Endodermal cell (in vitro differentiated cells): ENCODE results near the gene CD40. TPM values are rescaled to one million over a fixed set of nuclear protein-coding genes. Genes with fewer than 3 reads are reported as not detected.

Experiments used
- DNase-seq: peaks from one replicate; pipeline ENCODE4 v3.0.0-alpha.2; 2017
- H3K27ac ChIP-seq: 2 replicates; pipeline ENCODE4 v1.5.1; 2013; ENCODE audit warnings: mild to moderate bottlenecking, low read depth, low read length, moderate library complexity
- H3K27me3 ChIP-seq: 2 replicates; pipeline ENCODE4 v1.6.1; 2013; ENCODE audit warnings: mild to moderate bottlenecking, low read length, moderate library complexity; ENCODE audit not compliant: insufficient read depth, control insufficient read depth, poor library complexity, severe bottlenecking
- H3K36me3 ChIP-seq: 2 replicates; pipeline ENCODE4 v1.7.0; 2013; ENCODE audit warnings: mild to moderate bottlenecking, low read length, moderate library complexity; ENCODE audit not compliant: control insufficient read depth, insufficient read depth
- H3K4me1 ChIP-seq: one replicate; pipeline ENCODE4 v1.7.0; 2013; ENCODE audit warnings: low read length; ENCODE audit not compliant: control insufficient read depth, insufficient read depth
- H3K4me3 ChIP-seq: 2 replicates; pipeline ENCODE4 v1.5.1; 2013; ENCODE audit warnings: mild to moderate bottlenecking, low read length, moderate library complexity
- H3K9ac ChIP-seq: 2 replicates; pipeline ENCODE4 v1.6.1; 2013; ENCODE audit warnings: mild to moderate bottlenecking, low read length, moderate library complexity; ENCODE audit not compliant: poor library complexity, severe bottlenecking; ENCODE audit errors: extremely low read depth
- H3K9me3 ChIP-seq: 2 replicates; pipeline ENCODE4 v1.6.1; 2013; ENCODE audit warnings: mild to moderate bottlenecking, low read length, moderate library complexity; ENCODE audit not compliant: control insufficient read depth
- H3K27ac Mint-ChIP-seq: 2 replicates; pipeline ENCODE4 v1.8.0; 2020; ENCODE audit warnings: mixed read lengths
- H3K27me3 Mint-ChIP-seq: 2 replicates; pipeline ENCODE4 v1.8.0; 2021; ENCODE audit warnings: mild to moderate bottlenecking, mixed read lengths; ENCODE audit not compliant: insufficient read depth
- H3K36me3 Mint-ChIP-seq: 2 replicates; pipeline ENCODE4 v1.8.0; 2020; ENCODE audit warnings: low read depth, mixed read lengths
- H3K4me1 Mint-ChIP-seq: 2 replicates; pipeline ENCODE4 v1.8.0; 2020; ENCODE audit warnings: mixed read lengths
- H3K4me3 Mint-ChIP-seq: 2 replicates; pipeline ENCODE4 v1.8.0; 2020; ENCODE audit warnings: mild to moderate bottlenecking, moderate library complexity, mixed read lengths
- H3K9me3 Mint-ChIP-seq: 2 replicates; pipeline ENCODE4 v1.8.0; 2020; ENCODE audit warnings: mild to moderate bottlenecking, mixed read lengths
- WGBS, 2 experiments: methylation state at CpG; one replicate each; pipeline versions ENCODE4 v1.1.5 to v1.1.7; 2013; ENCODE audit warnings: missing lambda C conversion rate in 2 of 2, mixed read lengths in 1 of 2; ENCODE audit not compliant: insufficient coverage in 1 of 2, insufficient read length in 1 of 2; 5-methylcytosine and 5-hydroxymethylcytosine counted together
- total RNA-seq, 2 donors: library from RNA; stranded (reverse); fragmentation: NEBNext Ultra II Directional in 1 of 2; extraction: Animal tissue kit (Norgen Biotek cat#: 25700) in 1 of 2; gene quantifications; 2 replicates in 1 of 2; 3 replicates in 1 of 2; pipeline ENCODE4 v1.2.1, GENCODE V29; 2021
- TF ChIP-seq, protein P1 (sequence below): fragments of 200-600 bp; sonication (generic); conservative IDR thresholded peaks from 2 replicates; pipeline ENCODE4 v1.5.0; 2021; ENCODE audit warnings: antibody characterized with exemption, mild to moderate bottlenecking

The CD40 gene
- total RNA-seq, 2 donors from 2014 or later = 9.0 to 16.4 TPM

DNA sequence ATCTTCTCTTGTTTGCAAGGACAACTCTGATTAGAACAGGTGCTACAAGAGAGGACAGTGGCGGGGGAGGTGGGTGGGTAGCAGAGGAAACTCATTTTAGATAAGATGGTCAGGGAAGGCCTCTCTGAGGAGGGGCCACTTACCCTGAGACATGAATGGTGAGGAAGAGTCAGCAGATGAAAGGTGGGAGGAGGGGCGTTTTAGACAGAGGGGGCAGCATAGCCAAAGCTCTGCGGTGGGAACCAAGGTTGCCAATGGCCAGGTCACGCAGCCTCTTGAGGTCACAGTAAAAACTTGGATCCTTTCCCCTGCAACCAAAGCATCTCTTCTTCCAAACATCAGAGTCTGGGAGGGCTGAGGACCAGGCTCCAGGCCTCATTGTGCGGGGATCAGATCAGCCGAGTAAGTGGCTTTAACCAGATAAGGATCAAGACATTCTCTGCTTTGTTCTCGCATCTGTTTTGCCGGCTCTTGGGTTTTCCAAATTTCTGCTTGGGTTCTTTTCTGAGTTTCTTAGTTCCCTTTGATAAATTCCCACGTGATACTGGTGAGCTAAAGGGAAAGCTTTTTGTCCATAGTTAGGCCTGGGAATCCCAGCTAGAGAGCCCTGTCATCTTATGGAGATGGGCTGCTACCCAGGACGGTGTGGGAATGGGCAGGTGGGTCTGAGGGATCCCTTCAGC is 5.5 kb upstream of the CD40 start:
- H3K4me1 Mint-ChIP-seq = peaks cover 11% of the 10 kb centered on the region
- H3K4me3 Mint-ChIP-seq = no peak overlapping the region
- H3K27ac Mint-ChIP-seq = no peak overlapping the region
- no peak overlapping the region for H3K9ac ChIP-seq
- no peaks in the 10 kb centered on the region for H3K36me3 ChIP-seq
- no peaks in the 10 kb centered on the region for H3K36me3 Mint-ChIP-seq
- H3K4me3 ChIP-seq = no peak overlapping the region
- DNase-seq = peak; percentile 47
- peaks cover 31% of the 10 kb centered on the region for H3K27me3 ChIP-seq
- TF ChIP-seq, protein P1, sequence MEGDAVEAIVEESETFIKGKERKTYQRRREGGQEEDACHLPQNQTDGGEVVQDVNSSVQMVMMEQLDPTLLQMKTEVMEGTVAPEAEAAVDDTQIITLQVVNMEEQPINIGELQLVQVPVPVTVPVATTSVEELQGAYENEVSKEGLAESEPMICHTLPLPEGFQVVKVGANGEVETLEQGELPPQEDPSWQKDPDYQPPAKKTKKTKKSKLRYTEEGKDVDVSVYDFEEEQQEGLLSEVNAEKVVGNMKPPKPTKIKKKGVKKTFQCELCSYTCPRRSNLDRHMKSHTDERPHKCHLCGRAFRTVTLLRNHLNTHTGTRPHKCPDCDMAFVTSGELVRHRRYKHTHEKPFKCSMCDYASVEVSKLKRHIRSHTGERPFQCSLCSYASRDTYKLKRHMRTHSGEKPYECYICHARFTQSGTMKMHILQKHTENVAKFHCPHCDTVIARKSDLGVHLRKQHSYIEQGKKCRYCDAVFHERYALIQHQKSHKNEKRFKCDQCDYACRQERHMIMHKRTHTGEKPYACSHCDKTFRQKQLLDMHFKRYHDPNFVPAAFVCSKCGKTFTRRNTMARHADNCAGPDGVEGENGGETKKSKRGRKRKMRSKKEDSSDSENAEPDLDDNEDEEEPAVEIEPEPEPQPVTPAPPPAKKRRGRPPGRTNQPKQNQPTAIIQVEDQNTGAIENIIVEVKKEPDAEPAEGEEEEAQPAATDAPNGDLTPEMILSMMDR = no peak
- peaks cover 63% of the 10 kb centered on the region for H3K27me3 Mint-ChIP-seq
- peaks cover 4% of the 10 kb centered on the region for H3K4me1 ChIP-seq
- 51 to 71% methylated on average over 6 to 10 of the region's 10 CpGs for WGBS, 2 experiments
- no peak overlapping the region for H3K27ac ChIP-seq
- H3K9me3 ChIP-seq = no peaks in the 10 kb centered on the region
- H3K9me3 Mint-ChIP-seq = no peaks in the 10 kb centered on the region

DNA sequence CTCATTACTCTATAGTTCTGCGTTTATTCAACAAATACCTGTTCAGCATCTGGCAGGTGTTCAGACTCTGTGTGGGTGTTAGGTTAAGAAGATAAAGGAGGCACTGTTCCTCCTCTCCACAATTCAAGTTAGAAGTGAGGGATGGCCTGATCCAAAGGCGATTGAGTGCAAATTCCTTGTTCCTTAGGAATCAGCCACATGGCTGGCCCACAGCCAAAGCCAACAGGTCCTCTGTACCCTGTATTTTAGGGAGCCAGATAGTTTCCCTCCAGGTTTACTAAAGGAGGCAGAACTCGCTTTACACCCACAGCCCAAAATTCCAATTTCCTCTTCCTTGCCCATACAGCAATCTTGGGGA is 5.0 kb upstream of the CD40 start:
- peaks cover 11% of the 10 kb centered on the region for H3K4me1 Mint-ChIP-seq
- H3K36me3 ChIP-seq = no peaks in the 10 kb centered on the region
- no peaks in the 10 kb centered on the region for H3K36me3 Mint-ChIP-seq
- H3K27ac ChIP-seq = no peak overlapping the region
- H3K4me3 Mint-ChIP-seq = no peak overlapping the region
- H3K27me3 ChIP-seq = peaks cover 26% of the 10 kb centered on the region
- TF ChIP-seq, protein P1 = no peak
- WGBS, 2 experiments = 98 to 100% methylated on average over 1 to 3 of the region's 3 CpGs
- peaks cover 66% of the 10 kb centered on the region for H3K27me3 Mint-ChIP-seq
- H3K4me3 ChIP-seq = no peak overlapping the region
- no peak overlapping the region for H3K9ac ChIP-seq
- H3K9me3 ChIP-seq = no peaks in the 10 kb centered on the region
- peaks cover 4% of the 10 kb centered on the region for H3K4me1 ChIP-seq
- no peak overlapping the region for H3K27ac Mint-ChIP-seq
- no peak for DNase-seq
- H3K9me3 Mint-ChIP-seq = no peaks in the 10 kb centered on the region

DNA sequence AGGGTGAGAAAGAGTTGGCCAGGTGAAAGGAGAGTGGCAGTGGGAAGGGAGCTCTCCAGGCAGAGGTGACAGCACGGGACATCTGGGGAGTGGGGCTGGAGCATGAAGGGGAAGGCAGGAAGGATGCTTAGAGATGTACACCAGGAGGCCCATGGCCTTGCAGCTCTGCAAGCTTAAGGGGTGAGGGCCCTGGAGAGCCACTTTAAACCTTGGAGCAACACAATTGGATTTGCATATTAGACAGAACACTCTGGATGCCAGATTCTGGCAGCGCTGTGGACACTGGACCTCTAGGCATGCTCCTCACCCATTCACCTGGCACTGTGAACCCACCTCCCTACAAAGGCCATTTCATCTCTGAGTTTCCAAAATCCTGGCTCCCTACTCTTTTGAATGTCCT is 3.7 kb upstream of the CD40 start:
- WGBS, 2 experiments = 65 to 79% methylated on average over 2 of the region's 2 CpGs
- H3K27me3 ChIP-seq = peaks cover 21% of the 10 kb centered on the region
- no peak overlapping the region for H3K27ac Mint-ChIP-seq
- no peak overlapping the region for H3K9ac ChIP-seq
- DNase-seq = peak; percentile 9
- TF ChIP-seq, protein P1 = no peak
- H3K36me3 ChIP-seq = no peaks in the 10 kb centered on the region
- no peak overlapping the region for H3K27ac ChIP-seq
- no peaks in the 10 kb centered on the region for H3K9me3 ChIP-seq
- H3K4me3 Mint-ChIP-seq = no peak overlapping the region
- H3K4me1 Mint-ChIP-seq = peaks cover 13% of the 10 kb centered on the region
- H3K4me3 ChIP-seq = no peak overlapping the region
- peaks cover 61% of the 10 kb centered on the region for H3K27me3 Mint-ChIP-seq
- peaks cover 4% of the 10 kb centered on the region for H3K4me1 ChIP-seq
- no peaks in the 10 kb centered on the region for H3K9me3 Mint-ChIP-seq
- H3K36me3 Mint-ChIP-seq = no peaks in the 10 kb centered on the region
